ENCODE measurements around the gene MUC5B.

Gene MUC5B

DNA sequence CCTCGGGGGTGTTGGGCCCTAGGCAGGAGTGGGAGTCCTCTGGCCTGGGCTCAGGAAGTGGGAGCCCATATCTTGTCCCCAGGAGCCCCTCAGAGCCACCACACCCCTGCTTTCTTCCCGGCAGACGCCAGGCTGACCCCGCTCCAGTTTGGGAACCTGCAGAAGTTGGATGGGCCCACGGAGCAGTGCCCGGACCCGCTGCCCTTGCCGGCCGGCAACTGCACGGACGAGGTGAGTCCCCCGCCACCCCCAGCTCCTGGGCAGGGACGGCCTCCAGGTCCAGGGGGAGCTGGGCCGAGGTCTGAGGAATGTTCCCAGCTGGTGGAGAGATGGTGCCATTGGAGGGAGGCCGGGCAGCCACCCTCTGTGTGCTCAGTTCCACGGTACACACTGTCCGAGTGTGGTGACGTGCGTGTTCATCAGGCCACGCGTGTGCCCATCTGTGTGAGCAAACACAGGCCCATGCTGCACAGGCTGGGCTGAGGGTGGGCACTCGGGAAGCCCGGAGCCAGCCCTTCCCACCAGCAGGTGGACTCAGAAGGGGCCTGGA is 4.8 kb downstream of the MUC5B start:
- Histone ChIP-seq H3K27ac (no peak overlapping the region), H3K4me3 (no peak overlapping the region)
- TF ChIP-seq, protein P1, sequence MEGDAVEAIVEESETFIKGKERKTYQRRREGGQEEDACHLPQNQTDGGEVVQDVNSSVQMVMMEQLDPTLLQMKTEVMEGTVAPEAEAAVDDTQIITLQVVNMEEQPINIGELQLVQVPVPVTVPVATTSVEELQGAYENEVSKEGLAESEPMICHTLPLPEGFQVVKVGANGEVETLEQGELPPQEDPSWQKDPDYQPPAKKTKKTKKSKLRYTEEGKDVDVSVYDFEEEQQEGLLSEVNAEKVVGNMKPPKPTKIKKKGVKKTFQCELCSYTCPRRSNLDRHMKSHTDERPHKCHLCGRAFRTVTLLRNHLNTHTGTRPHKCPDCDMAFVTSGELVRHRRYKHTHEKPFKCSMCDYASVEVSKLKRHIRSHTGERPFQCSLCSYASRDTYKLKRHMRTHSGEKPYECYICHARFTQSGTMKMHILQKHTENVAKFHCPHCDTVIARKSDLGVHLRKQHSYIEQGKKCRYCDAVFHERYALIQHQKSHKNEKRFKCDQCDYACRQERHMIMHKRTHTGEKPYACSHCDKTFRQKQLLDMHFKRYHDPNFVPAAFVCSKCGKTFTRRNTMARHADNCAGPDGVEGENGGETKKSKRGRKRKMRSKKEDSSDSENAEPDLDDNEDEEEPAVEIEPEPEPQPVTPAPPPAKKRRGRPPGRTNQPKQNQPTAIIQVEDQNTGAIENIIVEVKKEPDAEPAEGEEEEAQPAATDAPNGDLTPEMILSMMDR (IDR thresholded peaks at IDR 0.05), result no peak
- no peak for DNase-seq (ENCODE audit: low spot score)

DNA sequence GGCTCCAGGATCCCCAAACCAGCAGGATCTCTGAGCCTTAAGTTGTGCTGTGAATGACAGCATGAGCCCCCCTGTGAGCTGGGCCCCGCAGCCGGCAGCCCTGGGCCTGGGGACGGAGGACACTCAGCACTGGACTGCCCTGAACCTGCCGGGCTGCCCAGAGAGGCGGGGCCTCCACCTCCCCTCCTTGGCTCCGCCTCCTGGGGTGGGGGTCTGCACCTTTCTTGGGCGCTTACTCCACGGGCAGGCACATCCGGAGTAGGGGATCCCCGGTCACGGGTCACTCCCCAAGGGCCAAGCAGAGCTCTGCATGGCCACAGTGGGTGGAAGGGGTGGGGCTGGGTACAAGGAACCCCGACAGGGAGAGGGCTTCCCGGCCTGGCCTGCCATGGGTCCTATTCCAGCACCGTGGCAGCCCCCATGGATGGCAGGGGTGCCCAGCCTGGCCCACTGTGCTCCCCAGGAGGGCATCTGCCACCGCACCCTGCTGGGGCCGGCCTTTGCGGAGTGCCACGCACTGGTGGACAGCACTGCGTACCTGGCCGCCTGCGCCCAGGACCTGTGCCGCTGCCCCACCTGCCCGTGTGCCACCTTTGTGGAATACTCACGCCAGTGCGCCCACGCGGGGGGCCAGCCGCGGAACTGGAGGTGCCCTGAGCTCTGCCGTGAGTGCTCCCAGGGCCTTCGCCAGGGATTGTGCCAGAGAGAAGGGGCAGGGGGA is 5.4 kb downstream of the MUC5B start:
- DNase-seq (ENCODE audit: low spot score), result no peak
- TF ChIP-seq, protein P1 (IDR thresholded peaks at IDR 0.05), result no peak
- Histone ChIP-seq H3K27ac (no peak overlapping the region), H3K4me3 (no peak overlapping the region)

DNA sequence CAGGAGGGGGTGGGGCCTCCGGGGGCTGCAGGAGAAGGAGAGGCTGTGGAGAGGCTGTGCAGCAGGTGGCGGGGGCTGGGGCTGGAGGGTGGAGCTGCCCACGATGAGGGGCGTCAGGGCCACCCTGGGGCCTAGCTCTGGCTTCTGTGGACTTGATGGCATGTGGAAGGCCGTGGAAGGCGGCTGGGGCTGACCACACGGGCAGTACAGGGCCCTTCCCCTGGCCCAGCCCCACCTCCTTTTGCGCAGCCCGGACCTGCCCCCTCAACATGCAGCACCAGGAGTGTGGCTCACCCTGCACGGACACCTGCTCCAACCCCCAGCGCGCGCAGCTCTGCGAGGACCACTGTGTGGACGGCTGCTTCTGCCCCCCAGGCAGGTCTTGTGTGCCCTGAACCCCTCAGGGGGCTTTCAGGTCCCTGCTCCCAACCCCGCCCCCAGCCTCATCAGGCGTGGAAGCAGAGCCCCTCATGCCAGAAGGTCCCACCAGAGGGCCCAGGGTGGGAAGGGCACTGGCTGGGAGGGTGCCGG is 6.1 kb downstream of the MUC5B start:
- Histone ChIP-seq H3K4me3 (no peak overlapping the region), H3K27ac (no peak overlapping the region)
- TF ChIP-seq, protein P1 (IDR thresholded peaks at IDR 0.05), result no peak
- no peak for DNase-seq (ENCODE audit: low spot score)

DNA sequence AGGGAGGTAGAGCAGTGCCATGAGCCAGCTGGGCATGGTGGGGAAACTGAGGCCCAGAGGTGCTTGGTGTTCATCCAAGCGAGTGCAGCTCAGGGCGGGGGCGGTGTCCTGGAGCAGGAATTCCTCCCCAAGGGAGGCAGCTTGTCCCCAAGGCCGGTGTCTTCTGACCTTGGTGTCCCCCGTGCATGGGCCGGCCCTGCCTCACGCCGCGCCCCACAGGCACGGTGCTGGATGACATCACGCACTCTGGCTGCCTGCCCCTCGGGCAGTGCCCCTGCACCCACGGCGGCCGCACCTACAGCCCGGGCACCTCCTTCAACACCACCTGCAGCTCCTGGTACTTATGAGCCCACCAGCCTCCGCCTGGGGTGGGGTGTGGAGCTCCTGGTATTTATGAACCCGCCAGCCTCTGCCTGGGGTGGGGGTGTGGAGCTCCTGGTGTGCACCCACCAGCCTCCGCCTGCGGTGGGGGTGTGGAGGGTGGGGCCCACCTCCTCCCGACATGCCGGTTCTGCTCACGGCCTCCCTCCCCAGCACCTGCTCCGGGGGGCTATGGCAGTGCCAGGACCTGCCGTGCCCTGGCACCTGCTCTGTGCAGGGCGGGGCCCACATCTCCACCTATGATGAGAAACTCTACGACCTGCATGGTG is 6.7 kb downstream of the MUC5B start:
- no peak overlapping the region for H3K4me3 ChIP-seq
- no peak for DNase-seq (ENCODE audit: low spot score)
- TF ChIP-seq, protein P1 (IDR thresholded peaks at IDR 0.05), result no peak
- no peak overlapping the region for H3K27ac ChIP-seq

DNA sequence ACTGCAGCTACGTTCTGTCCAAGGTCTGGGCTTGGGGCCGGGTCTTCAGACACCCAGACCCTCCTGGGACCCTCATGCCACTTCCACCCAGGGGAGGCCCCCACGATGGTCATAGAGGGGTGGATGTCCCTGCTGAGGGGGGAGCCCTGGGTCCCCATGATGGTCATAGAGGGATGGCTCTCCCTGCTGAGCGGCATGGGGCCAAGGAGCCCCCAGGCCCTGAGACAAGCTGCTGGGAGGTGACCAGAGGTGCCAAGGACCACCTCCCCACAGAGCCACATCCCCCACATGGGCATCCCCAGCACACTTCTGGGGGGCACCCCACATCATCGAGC is 7.2 kb downstream of the MUC5B start:
- H3K27ac ChIP-seq, result no peak overlapping the region
- H3K4me3 ChIP-seq, result no peak overlapping the region
- DNase-seq (ENCODE audit: low spot score), result no peak
- TF ChIP-seq, protein P1 (IDR thresholded peaks at IDR 0.05), result no peak

DNA sequence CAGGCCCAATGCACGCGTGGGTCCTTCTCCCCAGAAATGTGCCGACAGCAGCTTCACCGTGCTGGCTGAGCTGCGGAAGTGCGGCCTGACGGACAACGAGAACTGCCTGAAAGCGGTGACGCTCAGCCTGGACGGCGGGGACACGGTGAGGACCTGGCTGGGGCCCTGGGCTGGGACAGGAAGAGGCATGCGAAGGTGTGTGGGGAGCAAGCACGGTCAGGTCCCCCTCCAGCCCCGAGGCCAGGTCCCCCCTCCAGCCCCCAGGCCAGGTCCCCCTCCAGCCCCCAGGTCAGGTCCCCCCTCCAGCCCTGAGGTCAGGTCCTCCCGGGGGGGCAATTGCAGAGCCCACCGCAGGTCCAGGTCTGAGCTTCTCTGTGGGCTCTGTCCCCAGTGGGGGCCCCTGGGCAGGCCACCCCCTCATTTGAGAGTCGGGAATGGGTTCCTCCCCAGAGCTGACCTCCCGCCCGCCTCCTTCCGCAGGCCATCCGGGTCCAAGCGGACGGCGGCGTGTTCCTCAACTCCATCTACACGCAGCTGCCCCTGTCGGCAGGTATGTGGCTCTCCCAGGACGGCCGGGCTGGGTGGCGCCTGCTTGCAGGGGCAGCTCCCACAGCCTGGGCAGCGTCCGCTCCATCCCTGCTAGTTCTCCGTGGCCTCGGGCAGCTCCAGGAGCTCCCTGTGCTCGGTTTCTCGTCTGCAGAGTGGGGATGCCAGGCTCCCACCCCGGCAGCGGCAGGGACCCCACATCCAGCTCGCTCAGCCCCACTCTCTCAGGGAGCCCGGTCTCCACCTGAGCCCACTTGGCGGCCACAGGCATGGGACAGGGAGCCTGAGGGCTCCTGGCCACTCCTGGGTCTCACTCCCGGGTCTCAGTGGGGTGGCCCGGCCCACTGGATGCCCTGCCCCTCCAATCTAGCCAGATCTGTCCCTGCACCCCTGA is 7.9 kb downstream of the MUC5B start:
- DNase-seq (ENCODE audit: low spot score), result no peak
- H3K4me3 ChIP-seq, result no peak overlapping the region
- TF ChIP-seq, protein P1 (IDR thresholded peaks at IDR 0.05), result no peak
- H3K27ac ChIP-seq, result no peak overlapping the region

All from coronary artery (tissue), 2 donors.